ENCODE measurements around the gene NUDT17. TPM values are rescaled to one million over a fixed set of nuclear protein-coding genes. Genes with fewer than 3 reads are reported as not detected.

The NUDT17 gene
- total RNA-seq, 4 donors from 2014 or later = 1.1 to 3.8 (median 1.8) TPM

GRCh38 chr1:145887631-145888030, 42.2 kb downstream of the NUDT17 start:
- WGBS, 2 donors = 71 to 73% methylated on average over 5 of the region's 5 CpGs
- no peaks in the 10 kb centered on the region for H3K36me3 ChIP-seq
- H3K4me1 ChIP-seq = peaks cover 26 to 67% (median 26%) of the 10 kb centered on the region in 3 donors

GRCh38 chr1:145889722-145890121, 44.3 kb downstream of the NUDT17 start:
- intact Hi-C loops (cut with DNase I) = no loop called here
- DNase-seq = no peak
- TF ChIP-seq POLR2A (IDR thresholded peaks at IDR 0.05) = no peak
- TF ChIP-seq CTCF (IDR thresholded peaks at IDR 0.05) = no peak
- 74 to 79% methylated on average over 3 of the region's 3 CpGs for WGBS, 2 donors
- Histone ChIP-seq H3K9me3 (no peaks in the 10 kb centered on the region), H3K27me3 (no peaks in the 10 kb centered on the region), H3K36me3 (no peaks in the 10 kb centered on the region), H3K27ac (peak overlapping the region in 2 of 4 donors; percentile 34 to 92), H3K4me3 (no peak overlapping the region), H3K4me1 (peaks cover 26 to 67% (median 30%) of the 10 kb centered on the region in 3 donors)

More at GRCh38 chr1:145887631-145888030, 42.2 kb downstream of the NUDT17 start:
- TF ChIP-seq CTCF (IDR thresholded peaks at IDR 0.05) (no peak), POLR2A (IDR thresholded peaks at IDR 0.05) (no peak)
- intact Hi-C loops (cut with DNase I) = no loop called here
- no peaks in the 10 kb centered on the region for H3K9me3 ChIP-seq
- H3K27ac ChIP-seq = no peak overlapping the region
- H3K4me3 ChIP-seq = no peak overlapping the region
- H3K27me3 ChIP-seq = no peaks in the 10 kb centered on the region
- DNase-seq = no peak

- intact Hi-C loops (cut with DNase I) = no loop called here
Measured at GRCh38 chr1:145891143-145891542, 45.7 kb downstream of the NUDT17 start.

GRCh38 chr1:145891587-145892485, 46.4 kb downstream of the NUDT17 start:
- peak overlapping the region; percentile 80 to 93 (median 90) for H3K27ac ChIP-seq
- intact Hi-C loops (cut with DNase I) = no loop called here
- peaks cover 20 to 47% (median 20%) of the 10 kb centered on the region in 3 donors for H3K4me1 ChIP-seq
- DNase-seq = no peak
- H3K9me3 ChIP-seq = no peaks in the 10 kb centered on the region
- TF ChIP-seq POLR2A (IDR thresholded peaks at IDR 0.05) = peak in 1 of 4 donors; percentile 27
- TF ChIP-seq CTCF (IDR thresholded peaks at IDR 0.05) = peak; percentile 89 to 97 (median 94)
- 3 to 4% methylated on average over 2 to 4 of the region's 6 CpGs for WGBS, 2 donors
- H3K4me3 ChIP-seq = peak overlapping the region in 3 of 4 donors; percentile 7 to 32 (median 23)
- H3K36me3 ChIP-seq = no peaks in the 10 kb centered on the region
- no peaks in the 10 kb centered on the region for H3K27me3 ChIP-seq

More at GRCh38 chr1:145891143-145891542, 45.7 kb downstream of the NUDT17 start:
- Histone ChIP-seq H3K36me3 (no peaks in the 10 kb centered on the region), H3K4me1 (peaks cover 20 to 54% (median 25%) of the 10 kb centered on the region in 3 donors), H3K27ac (peak overlapping the region; percentile 80 to 93 (median 90)), H3K27me3 (no peaks in the 10 kb centered on the region), H3K9me3 (no peaks in the 10 kb centered on the region), H3K4me3 (peak overlapping the region in 1 of 4 donors; percentile 32)
- WGBS, 2 donors = 29 to 30% methylated on average over 1 of the region's 1 CpG
- TF ChIP-seq CTCF (IDR thresholded peaks at IDR 0.05) (no peak), POLR2A (IDR thresholded peaks at IDR 0.05) (no peak)
- DNase-seq = no peak

- WGBS, 2 donors = 29 to 46% methylated on average over 3 of the region's 3 CpGs
- TF ChIP-seq POLR2A (IDR thresholded peaks at IDR 0.05) (no peak), CTCF (IDR thresholded peaks at IDR 0.05) (no peak)
- Histone ChIP-seq H3K4me1 (peaks cover 20 to 39% (median 20%) of the 10 kb centered on the region in 3 donors), H3K9me3 (no peaks in the 10 kb centered on the region), H3K4me3 (peak overlapping the region in 2 of 4 donors; percentile 23 to 32), H3K27ac (peak overlapping the region; percentile 80 to 93 (median 90)), H3K27me3 (no peaks in the 10 kb centered on the region), H3K36me3 (no peaks in the 10 kb centered on the region)
- intact Hi-C loops (cut with DNase I) = no loop called here
- no peak for DNase-seq
Measured at GRCh38 chr1:145892486-145893087, 47.2 kb downstream of the NUDT17 start.

Data from esophagus squamous epithelium (tissue), 5 donors.